HEK293 (cell line): Measurements from ENCODE around the gene CTDSP1.

ENCODE experiments used
- KLF1 ChIP-seq: fragments of 450-650 bp; formaldehyde crosslinking; IDR thresholded peaks from 2 replicates; pipeline ENCODE4 v1.5.1; 2016; ENCODE audit warnings: missing biosample characterization, missing genetic modification characterization
- SP3 ChIP-seq: fragments of 450-650 bp; formaldehyde crosslinking; IDR thresholded peaks from 2 replicates; pipeline ENCODE4 v1.5.1; 2016; ENCODE audit warnings: missing biosample characterization, missing genetic modification characterization
- WT1 ChIP-seq: fragments of 450-650 bp; formaldehyde crosslinking; IDR thresholded peaks from 2 replicates; pipeline ENCODE4 v1.5.1; 2016; ENCODE audit warnings: missing biosample characterization, missing genetic modification characterization
- YY2 ChIP-seq: fragments of 450-650 bp; formaldehyde crosslinking; IDR thresholded peaks from 2 replicates; pipeline ENCODE4 v1.5.1; 2016; ENCODE audit warnings: missing biosample characterization, missing genetic modification characterization
- ZBTB1 ChIP-seq: fragments of 450-650 bp; formaldehyde crosslinking; IDR thresholded peaks from 2 replicates; pipeline ENCODE4 v1.5.1; 2016; ENCODE audit warnings: missing biosample characterization, missing genetic modification characterization
- ZFP69B ChIP-seq: fragments of 450-650 bp; formaldehyde crosslinking; IDR thresholded peaks from 2 replicates; pipeline ENCODE4 v1.5.1; 2016; ENCODE audit warnings: missing biosample characterization, missing genetic modification characterization
- ZIC2 ChIP-seq: fragments of 450-650 bp; formaldehyde crosslinking; IDR thresholded peaks from 2 replicates; pipeline ENCODE4 v1.5.1; 2016; ENCODE audit warnings: missing biosample characterization, missing genetic modification characterization
- ZNF114 ChIP-seq: fragments of 450-650 bp; formaldehyde crosslinking; IDR thresholded peaks from 2 replicates; pipeline ENCODE4 v1.5.0; 2017; ENCODE audit warnings: missing biosample characterization, missing genetic modification characterization
- ZNF140 ChIP-seq: fragments of 450-650 bp; formaldehyde crosslinking; IDR thresholded peaks from 2 replicates; pipeline ENCODE4 v1.5.1; 2016; ENCODE audit warnings: missing biosample characterization, missing genetic modification characterization
- ZNF37A ChIP-seq: fragments of 450-650 bp; IDR thresholded peaks from 2 replicates; pipeline ENCODE4 v1.5.1; 2018; ENCODE audit warnings: missing biosample characterization, missing genetic modification characterization
- ZNF416 ChIP-seq: fragments of 450-650 bp; formaldehyde crosslinking; IDR thresholded peaks from 2 replicates; pipeline ENCODE4 v1.5.1; 2016; ENCODE audit warnings: missing biosample characterization, missing genetic modification characterization
- ZNF501 ChIP-seq: fragments of 450-650 bp; formaldehyde crosslinking; IDR thresholded peaks from 2 replicates; pipeline ENCODE4 v1.5.1; 2016; ENCODE audit warnings: missing biosample characterization, missing genetic modification characterization
- ZNF529 ChIP-seq: fragments of 450-650 bp; formaldehyde crosslinking; IDR thresholded peaks from 2 replicates; pipeline ENCODE4 v1.5.1; 2017; ENCODE audit warnings: missing genetic modification characterization, missing biosample characterization; ENCODE audit not compliant: insufficient replicate concordance
- ZNF544 ChIP-seq: fragments of 450-650 bp; formaldehyde crosslinking; IDR thresholded peaks from 2 replicates; pipeline ENCODE4 v1.5.0; 2017; ENCODE audit warnings: missing biosample characterization, missing genetic modification characterization
- ZNF600 ChIP-seq: fragments of 450-650 bp; formaldehyde crosslinking; IDR thresholded peaks from 2 replicates; pipeline ENCODE4 v1.5.1; 2016; ENCODE audit warnings: missing biosample characterization, missing genetic modification characterization
- ZNF610 ChIP-seq: fragments of 450-650 bp; formaldehyde crosslinking; IDR thresholded peaks from 2 replicates; pipeline ENCODE4 v1.5.1; 2016; ENCODE audit warnings: missing biosample characterization, missing genetic modification characterization, borderline replicate concordance
- ZNF621 ChIP-seq: fragments of 450-650 bp; formaldehyde crosslinking; IDR thresholded peaks from 2 replicates; pipeline ENCODE4 v1.5.1; 2017; ENCODE audit warnings: missing biosample characterization, missing genetic modification characterization
- ZNF629 ChIP-seq: fragments of 450-650 bp; formaldehyde crosslinking; IDR thresholded peaks from 2 replicates; pipeline ENCODE4 v1.5.1; 2017; ENCODE audit warnings: missing biosample characterization, missing genetic modification characterization
- TF ChIP-seq, protein P1 (sequence below): fragments of 450-650 bp; formaldehyde crosslinking; IDR thresholded peaks from 2 replicates; pipeline ENCODE4; 2016; ENCODE audit warnings: missing biosample characterization, missing genetic modification characterization
- TF ChIP-seq, protein P2 (sequence below): fragments of 450-650 bp; formaldehyde crosslinking; IDR thresholded peaks from 2 replicates; pipeline ENCODE4 v1.5.1; 2016; ENCODE audit warnings: missing biosample characterization, missing genetic modification characterization
- TF ChIP-seq, protein P3 (sequence below): fragments of 450-650 bp; formaldehyde crosslinking; IDR thresholded peaks from 2 replicates; pipeline ENCODE4 v1.5.1; 2016; ENCODE audit warnings: missing biosample characterization, missing genetic modification characterization, borderline replicate concordance
- TF ChIP-seq, protein P4 (sequence below): fragments of 450-650 bp; formaldehyde crosslinking; IDR thresholded peaks from 2 replicates; pipeline ENCODE4 v1.5.1; 2016; ENCODE audit warnings: missing biosample characterization, missing genetic modification characterization
- TF ChIP-seq, protein P5 (sequence below): fragments of 450-650 bp; formaldehyde crosslinking; IDR thresholded peaks from 2 replicates; pipeline ENCODE4 v1.5.1; 2017; ENCODE audit warnings: missing biosample characterization, missing genetic modification characterization
- TF ChIP-seq, protein P6 (sequence below): fragments of 450-650 bp; formaldehyde crosslinking; IDR thresholded peaks from 2 replicates; pipeline ENCODE4 v1.5.1; 2016; ENCODE audit warnings: missing biosample characterization, missing genetic modification characterization, low read depth
- TF ChIP-seq, protein P7 (sequence below): fragments of 450-650 bp; formaldehyde crosslinking; IDR thresholded peaks from 2 replicates; pipeline ENCODE4 v1.5.1; 2016; ENCODE audit warnings: missing biosample characterization, missing genetic modification characterization

CTDSP1 gene

DNA sequence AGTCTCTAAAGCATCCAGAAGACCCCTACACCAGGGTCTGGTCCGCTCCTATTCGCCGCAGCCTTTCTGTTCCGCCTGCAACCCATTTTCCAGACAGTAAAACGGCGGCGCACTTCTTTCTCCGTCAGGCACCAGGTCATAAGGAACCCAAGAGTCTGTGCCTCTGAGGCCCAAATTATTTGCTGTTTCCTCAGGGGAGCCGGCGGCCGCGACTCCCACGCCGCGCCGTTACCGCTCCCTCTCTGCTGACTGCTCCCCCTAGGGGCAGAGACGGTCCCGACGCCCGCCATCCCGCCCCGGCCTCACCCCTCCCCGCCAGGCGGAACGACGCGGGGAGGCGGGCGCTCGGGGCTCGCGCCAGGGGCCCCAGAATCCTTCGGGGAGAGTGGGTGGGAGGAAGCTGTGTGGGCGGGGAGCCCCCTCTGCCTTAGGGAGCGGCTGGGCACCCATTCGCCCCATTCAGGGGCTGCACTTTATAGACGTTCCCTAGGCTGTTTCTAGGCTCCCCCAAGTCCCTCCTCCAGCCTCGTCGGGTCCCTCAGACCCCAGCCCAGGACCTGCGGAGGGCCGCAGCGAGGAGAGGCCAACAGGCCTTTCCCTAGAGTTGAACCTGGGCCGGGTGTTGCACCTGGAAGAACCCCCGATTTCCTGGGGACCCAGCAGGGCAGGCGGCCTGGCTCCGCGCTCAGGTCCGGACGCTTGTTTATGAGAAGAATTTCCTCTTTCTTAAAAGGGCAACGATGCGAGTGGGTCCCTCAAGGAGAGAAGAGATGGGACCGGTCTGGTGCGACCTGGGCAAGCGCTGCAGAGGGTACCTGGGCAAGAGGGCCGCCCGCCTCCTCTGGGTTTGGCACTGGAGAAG lies 3.6 kb upstream of the CTDSP1 start (continued):
- peak; percentile 45; the same call in 1 of the 2 replicates for TF ChIP-seq ZNF600 (tag by site-specific recombination)
- TF ChIP-seq ZNF501, result peak; percentile 83; the same call in 1 of the 2 replicates
- TF ChIP-seq, protein P1, sequence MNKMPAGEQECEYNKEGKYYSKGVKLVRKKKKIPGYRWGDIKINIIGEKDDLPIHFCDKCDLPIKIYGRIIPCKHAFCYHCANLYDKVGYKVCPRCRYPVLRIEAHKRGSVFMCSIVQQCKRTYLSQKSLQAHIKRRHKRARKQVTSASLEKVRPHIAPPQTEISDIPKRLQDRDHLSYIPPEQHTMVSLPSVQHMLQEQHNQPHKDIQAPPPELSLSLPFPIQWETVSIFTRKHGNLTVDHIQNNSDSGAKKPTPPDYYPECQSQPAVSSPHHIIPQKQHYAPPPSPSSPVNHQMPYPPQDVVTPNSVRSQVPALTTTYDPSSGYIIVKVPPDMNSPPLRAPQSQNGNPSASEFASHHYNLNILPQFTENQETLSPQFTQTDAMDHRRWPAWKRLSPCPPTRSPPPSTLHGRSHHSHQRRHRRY (tag by site-specific recombination), result no peak
- TF ChIP-seq YY2, result peak; percentile 63; the same call in 1 of the 2 replicates
- TF ChIP-seq, protein P2, sequence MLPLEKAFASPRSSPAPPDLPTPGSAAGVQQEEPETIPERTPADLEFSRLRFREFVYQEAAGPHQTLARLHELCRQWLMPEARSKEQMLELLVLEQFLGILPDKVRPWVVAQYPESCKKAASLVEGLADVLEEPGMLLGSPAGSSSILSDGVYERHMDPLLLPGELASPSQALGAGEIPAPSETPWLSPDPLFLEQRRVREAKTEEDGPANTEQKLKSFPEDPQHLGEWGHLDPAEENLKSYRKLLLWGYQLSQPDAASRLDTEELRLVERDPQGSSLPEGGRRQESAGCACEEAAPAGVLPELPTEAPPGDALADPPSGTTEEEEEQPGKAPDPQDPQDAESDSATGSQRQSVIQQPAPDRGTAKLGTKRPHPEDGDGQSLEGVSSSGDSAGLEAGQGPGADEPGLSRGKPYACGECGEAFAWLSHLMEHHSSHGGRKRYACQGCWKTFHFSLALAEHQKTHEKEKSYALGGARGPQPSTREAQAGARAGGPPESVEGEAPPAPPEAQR (tag by site-specific recombination), result no peak; the same call in 1 of the 2 replicates
- TF ChIP-seq ZNF37A (tag by site-specific recombination), result peak; percentile 88
- TF ChIP-seq ZNF621, result no peak
- TF ChIP-seq SP3, result peak; percentile 93
- TF ChIP-seq ZNF416 (tag by site-specific recombination), result no peak
- TF ChIP-seq KLF1, result peak; percentile 64
- no peak for TF ChIP-seq ZNF529 (tag by site-specific recombination)
- TF ChIP-seq, protein P3, sequence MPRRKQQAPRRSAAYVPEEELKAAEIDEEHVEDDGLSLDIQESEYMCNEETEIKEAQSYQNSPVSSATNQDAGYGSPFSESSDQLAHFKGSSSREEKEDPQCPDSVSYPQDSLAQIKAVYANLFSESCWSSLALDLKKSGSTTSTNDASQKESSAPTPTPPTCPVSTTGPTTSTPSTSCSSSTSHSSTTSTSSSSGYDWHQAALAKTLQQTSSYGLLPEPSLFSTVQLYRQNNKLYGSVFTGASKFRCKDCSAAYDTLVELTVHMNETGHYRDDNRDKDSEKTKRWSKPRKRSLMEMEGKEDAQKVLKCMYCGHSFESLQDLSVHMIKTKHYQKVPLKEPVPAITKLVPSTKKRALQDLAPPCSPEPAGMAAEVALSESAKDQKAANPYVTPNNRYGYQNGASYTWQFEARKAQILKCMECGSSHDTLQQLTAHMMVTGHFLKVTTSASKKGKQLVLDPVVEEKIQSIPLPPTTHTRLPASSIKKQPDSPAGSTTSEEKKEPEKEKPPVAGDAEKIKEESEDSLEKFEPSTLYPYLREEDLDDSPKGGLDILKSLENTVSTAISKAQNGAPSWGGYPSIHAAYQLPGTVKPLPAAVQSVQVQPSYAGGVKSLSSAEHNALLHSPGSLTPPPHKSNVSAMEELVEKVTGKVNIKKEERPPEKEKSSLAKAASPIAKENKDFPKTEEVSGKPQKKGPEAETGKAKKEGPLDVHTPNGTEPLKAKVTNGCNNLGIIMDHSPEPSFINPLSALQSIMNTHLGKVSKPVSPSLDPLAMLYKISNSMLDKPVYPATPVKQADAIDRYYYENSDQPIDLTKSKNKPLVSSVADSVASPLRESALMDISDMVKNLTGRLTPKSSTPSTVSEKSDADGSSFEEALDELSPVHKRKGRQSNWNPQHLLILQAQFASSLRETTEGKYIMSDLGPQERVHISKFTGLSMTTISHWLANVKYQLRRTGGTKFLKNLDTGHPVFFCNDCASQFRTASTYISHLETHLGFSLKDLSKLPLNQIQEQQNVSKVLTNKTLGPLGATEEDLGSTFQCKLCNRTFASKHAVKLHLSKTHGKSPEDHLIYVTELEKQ, result 0 out of 2 replicates have a peak, but pooled peaks have one; percentile 20
- TF ChIP-seq ZBTB1 (tag by site-specific recombination), result no peak
- no peak for TF ChIP-seq ZNF140 (tag by site-specific recombination)
- TF ChIP-seq ZNF544 (tag by site-specific recombination), result no peak
- TF ChIP-seq, protein P4, sequence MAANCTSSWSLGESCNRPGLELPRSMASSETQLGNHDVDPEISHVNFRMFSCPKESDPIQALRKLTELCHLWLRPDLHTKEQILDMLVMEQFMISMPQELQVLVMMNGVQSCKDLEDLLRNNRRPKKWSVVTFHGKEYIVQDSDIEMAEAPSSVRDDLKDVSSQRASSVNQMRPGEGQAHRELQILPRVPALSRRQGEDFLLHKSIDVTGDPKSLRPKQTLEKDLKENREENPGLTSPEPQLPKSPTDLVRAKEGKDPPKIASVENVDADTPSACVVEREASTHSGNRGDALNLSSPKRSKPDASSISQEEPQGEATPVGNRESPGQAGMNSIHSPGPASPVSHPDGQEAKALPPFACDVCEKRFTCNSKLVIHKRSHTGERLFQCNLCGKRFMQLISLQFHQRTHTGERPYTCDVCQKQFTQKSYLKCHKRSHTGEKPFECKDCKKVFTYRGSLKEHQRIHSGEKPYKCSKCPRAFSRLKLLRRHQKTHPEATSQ (tag by site-specific recombination), result peak; percentile 91; the same call in 1 of the 2 replicates
- no peak for TF ChIP-seq ZNF114 (tag by site-specific recombination)
- TF ChIP-seq, protein P5, sequence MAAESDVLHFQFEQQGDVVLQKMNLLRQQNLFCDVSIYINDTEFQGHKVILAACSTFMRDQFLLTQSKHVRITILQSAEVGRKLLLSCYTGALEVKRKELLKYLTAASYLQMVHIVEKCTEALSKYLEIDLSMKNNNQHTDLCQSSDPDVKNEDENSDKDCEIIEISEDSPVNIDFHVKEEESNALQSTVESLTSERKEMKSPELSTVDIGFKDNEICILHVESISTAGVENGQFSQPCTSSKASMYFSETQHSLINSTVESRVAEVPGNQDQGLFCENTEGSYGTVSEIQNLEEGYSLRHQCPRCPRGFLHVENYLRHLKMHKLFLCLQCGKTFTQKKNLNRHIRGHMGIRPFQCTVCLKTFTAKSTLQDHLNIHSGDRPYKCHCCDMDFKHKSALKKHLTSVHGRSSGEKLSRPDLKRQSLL, result no peak
- peak; percentile 66 for TF ChIP-seq ZNF629 (tag by site-specific recombination)
- TF ChIP-seq, protein P6, sequence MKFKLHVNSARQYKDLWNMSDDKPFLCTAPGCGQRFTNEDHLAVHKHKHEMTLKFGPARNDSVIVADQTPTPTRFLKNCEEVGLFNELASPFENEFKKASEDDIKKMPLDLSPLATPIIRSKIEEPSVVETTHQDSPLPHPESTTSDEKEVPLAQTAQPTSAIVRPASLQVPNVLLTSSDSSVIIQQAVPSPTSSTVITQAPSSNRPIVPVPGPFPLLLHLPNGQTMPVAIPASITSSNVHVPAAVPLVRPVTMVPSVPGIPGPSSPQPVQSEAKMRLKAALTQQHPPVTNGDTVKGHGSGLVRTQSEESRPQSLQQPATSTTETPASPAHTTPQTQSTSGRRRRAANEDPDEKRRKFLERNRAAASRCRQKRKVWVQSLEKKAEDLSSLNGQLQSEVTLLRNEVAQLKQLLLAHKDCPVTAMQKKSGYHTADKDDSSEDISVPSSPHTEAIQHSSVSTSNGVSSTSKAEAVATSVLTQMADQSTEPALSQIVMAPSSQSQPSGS, result no peak
- TF ChIP-seq, protein P7, sequence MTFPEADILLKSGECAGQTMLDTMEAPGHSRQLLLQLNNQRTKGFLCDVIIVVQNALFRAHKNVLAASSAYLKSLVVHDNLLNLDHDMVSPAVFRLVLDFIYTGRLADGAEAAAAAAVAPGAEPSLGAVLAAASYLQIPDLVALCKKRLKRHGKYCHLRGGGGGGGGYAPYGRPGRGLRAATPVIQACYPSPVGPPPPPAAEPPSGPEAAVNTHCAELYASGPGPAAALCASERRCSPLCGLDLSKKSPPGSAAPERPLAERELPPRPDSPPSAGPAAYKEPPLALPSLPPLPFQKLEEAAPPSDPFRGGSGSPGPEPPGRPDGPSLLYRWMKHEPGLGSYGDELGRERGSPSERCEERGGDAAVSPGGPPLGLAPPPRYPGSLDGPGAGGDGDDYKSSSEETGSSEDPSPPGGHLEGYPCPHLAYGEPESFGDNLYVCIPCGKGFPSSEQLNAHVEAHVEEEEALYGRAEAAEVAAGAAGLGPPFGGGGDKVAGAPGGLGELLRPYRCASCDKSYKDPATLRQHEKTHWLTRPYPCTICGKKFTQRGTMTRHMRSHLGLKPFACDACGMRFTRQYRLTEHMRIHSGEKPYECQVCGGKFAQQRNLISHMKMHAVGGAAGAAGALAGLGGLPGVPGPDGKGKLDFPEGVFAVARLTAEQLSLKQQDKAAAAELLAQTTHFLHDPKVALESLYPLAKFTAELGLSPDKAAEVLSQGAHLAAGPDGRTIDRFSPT (tag by site-specific recombination), result peak; percentile 63
- TF ChIP-seq ZFP69B, result peak; percentile 100
- peak; percentile 93 for TF ChIP-seq ZNF610 (tag by site-specific recombination)
- peak; percentile 58; the same call in 1 of the 2 replicates for TF ChIP-seq WT1 (tag by site-specific recombination)
- peak; percentile 88 for TF ChIP-seq ZIC2 (tag by site-specific recombination)
